IMR-90 (cell line): Measurements from ENCODE around the gene NCCRP1. TPM values are rescaled to one million over a fixed set of nuclear protein-coding genes. Genes with fewer than 3 reads are reported as not detected.

Source experiments
- ATAC-seq: fragments of 200-7000 bp; cut with Tn5 transposase; 2 replicates; pipeline ENCODE4 v1.9.1; 2020; ENCODE audit warnings: low read depth, mild to moderate bottlenecking, moderate library complexity
- BruUV-seq: library from RNA; stranded (reverse); fragments of 400-500 nt; replicated peaks from 2 replicates; lab custom pipeline; 2021; lab: Mats Ljungman, UMichigan
- CTCF ChIA-PET: fragments of 300-600 bp; formaldehyde crosslinking; extraction: SDS; loops from one replicate; lab custom pipeline; 2021; ENCODE audit warnings: antibody characterized with exemption; lab: Yijun Ruan, JAX
- POLR2A ChIA-PET: fragments of 300-600 bp; sonication (Branson Sonifier 250); formaldehyde crosslinking; loops from one replicate; lab custom pipeline; 2022; ENCODE audit warnings: antibody characterized with exemption; ENCODE audit not compliant: unreplicated experiment; lab: Charles Lee
- DNase-seq: peaks from one replicate; pipeline ENCODE4 v3.0.0; 2013
- H2AFZ ChIP-seq: replicated peaks from 2 replicates; pipeline ENCODE3; 2013; ENCODE audit warnings: low read length, mild to moderate bottlenecking; ENCODE audit not compliant: poor library complexity
- H2AK5ac ChIP-seq: 2 replicates; pipeline ENCODE4 v1.6.1; 2013; ENCODE audit warnings: low read depth, low read length, inconsistent platforms
- H2AK9ac ChIP-seq: replicated peaks from 2 replicates; pipeline ENCODE3; 2013; ENCODE audit warnings: mild to moderate bottlenecking, low read depth, low read length, moderate library complexity; ENCODE audit not compliant: poor library complexity
- H2BK120ac ChIP-seq: 2 replicates; pipeline ENCODE4 v1.6.1; 2013; ENCODE audit warnings: low read depth, low read length, inconsistent platforms
- H2BK15ac ChIP-seq: 3 replicates; pipeline ENCODE4 v1.6.1; 2013; ENCODE audit warnings: low read depth, low read length, inconsistent platforms
- H2BK20ac ChIP-seq: 2 replicates; pipeline ENCODE4 v1.6.1; 2013; ENCODE audit warnings: low read depth, mild to moderate bottlenecking, inconsistent platforms, low read length, moderate library complexity
- H2BK5ac ChIP-seq: 2 replicates; pipeline ENCODE4 v1.6.1; 2013; ENCODE audit warnings: mild to moderate bottlenecking, low read depth, low read length, inconsistent platforms; ENCODE audit not compliant: poor library complexity, severe bottlenecking
- H3K14ac ChIP-seq: replicated peaks from 2 replicates; pipeline ENCODE4 v1.6.1; 2013; ENCODE audit warnings: low read depth, low read length, inconsistent platforms
- H3K18ac ChIP-seq: 2 replicates; pipeline ENCODE4 v1.6.1; 2013; ENCODE audit warnings: low read depth, low read length, control low read depth
- H3K23ac ChIP-seq: 2 replicates; pipeline ENCODE4 v1.6.1; 2013; ENCODE audit warnings: low read depth, low read length, inconsistent platforms
- H3K27ac ChIP-seq: 2 replicates; pipeline ENCODE4 v1.5.1; 2013; ENCODE audit warnings: mild to moderate bottlenecking, control low read depth, low read length; ENCODE audit not compliant: insufficient read depth
- H3K27me3 ChIP-seq: 2 replicates; pipeline ENCODE4 v1.6.1; 2013; ENCODE audit warnings: low read length; ENCODE audit not compliant: control insufficient read depth, insufficient read depth
- H3K36me3 ChIP-seq: 2 replicates; pipeline ENCODE4 v1.6.1; 2013; ENCODE audit warnings: low read length, mixed read lengths; ENCODE audit not compliant: control insufficient read depth, insufficient read depth
- H3K4ac ChIP-seq: 2 replicates; pipeline ENCODE4 v1.6.1; 2013; ENCODE audit warnings: low read depth, low read length, inconsistent platforms
- H3K4me1 ChIP-seq: 2 replicates; pipeline ENCODE4 v1.6.1; 2013; ENCODE audit warnings: low read length, mixed read lengths; ENCODE audit not compliant: control insufficient read depth, insufficient read depth
- H3K4me2 ChIP-seq: 2 replicates; pipeline ENCODE4 v1.6.1; 2013; ENCODE audit warnings: low read depth, mild to moderate bottlenecking, control low read depth, low read length, moderate library complexity
- H3K4me3 ChIP-seq: 2 replicates; pipeline ENCODE4 v1.5.1; 2013; ENCODE audit warnings: low read depth, mild to moderate bottlenecking, control low read depth, low read length, moderate library complexity; ENCODE audit not compliant: insufficient read depth
- H3K56ac ChIP-seq: 2 replicates; pipeline ENCODE4 v1.6.1; 2013; ENCODE audit warnings: low read length, inconsistent platforms; ENCODE audit not compliant: insufficient read depth; ENCODE audit errors: extremely low read depth
- H3K79me1 ChIP-seq, 2 experiments: 2 replicates each; pipeline ENCODE4 v1.6.1; 2013; ENCODE audit warnings: low read length in 2 of 2, inconsistent platforms in 1 of 2, low read depth in 1 of 2
- H3K9ac ChIP-seq: 2 replicates; pipeline ENCODE4 v1.6.1; 2013; ENCODE audit warnings: low read depth, low read length, control low read depth
- H3K9me1 ChIP-seq: 2 replicates; pipeline ENCODE4 v1.6.1; 2013; ENCODE audit warnings: low read length, inconsistent platforms; ENCODE audit not compliant: insufficient read depth
- H3K9me3 ChIP-seq: 2 replicates; pipeline ENCODE4 v1.6.1; 2013; ENCODE audit warnings: low read length; ENCODE audit not compliant: control insufficient read depth, insufficient read depth
- H4K20me1 ChIP-seq: 2 replicates; pipeline ENCODE4 v1.6.1; 2013; ENCODE audit warnings: low read length, inconsistent platforms; ENCODE audit not compliant: insufficient read depth
- H4K5ac ChIP-seq: 2 replicates; pipeline ENCODE4 v1.6.1; 2013; ENCODE audit warnings: mild to moderate bottlenecking, low read depth, low read length, control low read depth
- H4K8ac ChIP-seq, 2 experiments: 2 replicates each; pipeline ENCODE4 v1.6.1; 2013; ENCODE audit warnings: low read depth in 2 of 2, low read length in 2 of 2, control low read depth in 1 of 2, inconsistent platforms in 1 of 2
- H4K91ac ChIP-seq: 2 replicates; pipeline ENCODE4 v1.6.1; 2013; ENCODE audit warnings: low read depth, low read length, inconsistent platforms; ENCODE audit not compliant: insufficient read depth
- MAFK ChIP-seq: IDR thresholded peaks from 2 replicates; pipeline ENCODE4 v1.6.1; 2012; ENCODE audit warnings: low read depth, low read length, improper control_type of control experiment
- RAD21 ChIP-seq: IDR thresholded peaks from 2 replicates; pipeline ENCODE4 v1.6.1; 2012; ENCODE audit warnings: low read length, improper control_type of control experiment
- RFX5 ChIP-seq: IDR thresholded peaks from 2 replicates; pipeline ENCODE4 v1.8.0; 2012; ENCODE audit warnings: low read depth, mild to moderate bottlenecking, low read length, moderate library complexity
- WGBS, 2 experiments: methylation state at CpG; one replicate each; pipeline versions ENCODE4 v1.1.5 to v1.1.7; 2013; ENCODE audit warnings: missing lambda C conversion rate in 2 of 2; ENCODE audit not compliant: insufficient read length in 1 of 2; ENCODE audit errors: extremely low coverage in 2 of 2; 5-methylcytosine and 5-hydroxymethylcytosine counted together
- dilution Hi-C: fragments of 300-500 bp; cut with HindIII; formaldehyde crosslinking; loops from one replicate; pipeline ENCODE4 v1.14.3; 2018; ENCODE audit warnings: low sequenced_read_pairs; ENCODE audit not compliant: unreplicated experiment
- in situ Hi-C: fragments of 300-500 bp; cut with MboI; formaldehyde crosslinking; loops from 3 replicates; pipeline ENCODE4 v1.14.3; 2019; ENCODE audit warnings: low sequenced_read_pairs, inconsistent platforms, mixed read lengths
- intact Hi-C: fragments of 100-400 bp; cut with micrococcal nuclease; formaldehyde crosslinking; loops from 2 replicates; pipeline ENCODE4 v1.10.0; 2022
- polyA plus RNA-seq, 3 experiments: library from polyadenylated mRNA; depleted of rRNA; stranded (reverse); fragments of >200 nt; gene quantifications; 2 replicates each; pipeline ENCODE4 v1.2.3, GENCODE V29; 2012; ENCODE audit warnings: low replicate concordance in 1 of 3
- total RNA-seq: library from RNA; depleted of rRNA; stranded (reverse); fragments of >200 nt; gene quantifications from 2 replicates; pipeline ENCODE4 v1.2.3, GENCODE V29; 2012

The NCCRP1 gene
- total and polyA plus RNA-seq, 2 of the 4 experiments (the other 2 are of a cell fraction), result not detected

GRCh38 chr19:39180749-39181148 is 16.0 kb upstream of the NCCRP1 start:
- Histone ChIP-seq H4K20me1 (no peaks in the 10 kb centered on the region), H4K5ac (no peak overlapping the region), H2BK15ac (no peak overlapping the region), H3K4ac (no peak overlapping the region), H2AK5ac (no peak overlapping the region), H3K14ac (no peak overlapping the region), H3K23ac (no peak overlapping the region), H3K18ac (no peak overlapping the region), H3K9me1 (no peaks in the 10 kb centered on the region), H2AFZ (no peak overlapping the region), H2BK5ac (no peak overlapping the region), H4K91ac (no peak overlapping the region), H3K79me1 (no peaks in the 10 kb centered on the region), H3K4me1 (no peaks in the 10 kb centered on the region), H3K4me3 (no peak overlapping the region), H3K56ac (no peak overlapping the region), H2BK20ac (no peak overlapping the region), H3K27ac (no peak overlapping the region), H3K9me3 (no peaks in the 10 kb centered on the region), H4K8ac (no peak overlapping the region), H3K27me3 (no peaks in the 10 kb centered on the region), H3K36me3 (peaks cover 36% of the 10 kb centered on the region), H3K9ac (no peak overlapping the region), H2BK120ac (no peak overlapping the region), H2AK9ac (no peak overlapping the region), H3K4me2 (no peak overlapping the region)
- intact Hi-C loops (no loop called here), dilution Hi-C loops (no loop called here), in situ Hi-C loops (no loop called here)
- ChIA-PET CTCF (no interaction called here), POLR2A (no interaction called here)
- no peak for DNase-seq
- WGBS, 2 experiments, result 98% methylated on average over 5 of the region's 9 CpGs; no CpG with 5 or more reads in 1 of the 2 experiments
- ATAC-seq, result no peak
- BruUV-seq, result no TSS peak
- TF ChIP-seq MAFK, result no peak
- TF ChIP-seq RAD21, result no peak
- no peak for TF ChIP-seq RFX5
